Ascending aorta (tissue), 2 donors: Measurements from ENCODE around the gene FOXN3. TPM values are rescaled to one million over a fixed set of nuclear protein-coding genes. Genes with fewer than 3 reads are reported as not detected.

Source experiments
- DNase-seq, 2 donors: peaks; one replicate each; pipeline ENCODE4 v3.0.0-alpha.2; 2019; ENCODE audit warnings: low spot score in 2 of 2
- H3K27ac ChIP-seq, 2 donors: fragments of 200-600 bp; sonication (generic); one replicate each; pipeline ENCODE4 v1.5.1; 2016 to 2017; ENCODE audit warnings: mild to moderate bottlenecking in 1 of 2
- H3K27me3 ChIP-seq: fragments of 200-600 bp; sonication (generic); one replicate; pipeline ENCODE4 v1.5.1; 2017
- H3K36me3 ChIP-seq, 2 donors: fragments of 200-600 bp; sonication (generic); one replicate each; pipeline ENCODE4 v1.5.1; 2016
- H3K4me1 ChIP-seq, 2 donors: fragments of 200-600 bp; sonication (generic); one replicate each; pipeline ENCODE4 v1.5.1; 2016 to 2017; ENCODE audit warnings: mild to moderate bottlenecking in 1 of 2
- H3K4me3 ChIP-seq, 2 donors: fragments of 200-600 bp; sonication (generic); one replicate each; pipeline ENCODE4 v1.5.1; 2016 to 2017; ENCODE audit warnings: mild to moderate bottlenecking in 1 of 2
- H3K9me3 ChIP-seq, 2 donors: fragments of 200-600 bp; sonication (generic); one replicate each; pipeline ENCODE4 v1.5.1; 2016
- intact Hi-C: fragments of 100-400 bp; cut with DNase I; formaldehyde crosslinking; loops from one replicate; pipeline ENCODE4 v1.15.1; 2023
- total RNA-seq: library from RNA; depleted of rRNA; stranded (reverse); fragments of >200 nt; gene quantifications from one replicate; pipeline ENCODE4 v1.1.0, GENCODE V29; 2016
- TF ChIP-seq, protein P1 (sequence below), 3 experiments: fragments of 200-600 bp in 2 of 3; fragments of 450-650 bp in 1 of 3; sonication (generic) in 2 of 3; IDR thresholded peaks; one replicate each; pipeline ENCODE4 v1.5.1; 2016 to 2019; ENCODE audit warnings: antibody characterized with exemption in 3 of 3, mild to moderate bottlenecking in 1 of 3, moderate library complexity in 1 of 3

Gene FOXN3
- total RNA-seq, 1 donor from 2014 or later = 96.3 TPM

DNA sequence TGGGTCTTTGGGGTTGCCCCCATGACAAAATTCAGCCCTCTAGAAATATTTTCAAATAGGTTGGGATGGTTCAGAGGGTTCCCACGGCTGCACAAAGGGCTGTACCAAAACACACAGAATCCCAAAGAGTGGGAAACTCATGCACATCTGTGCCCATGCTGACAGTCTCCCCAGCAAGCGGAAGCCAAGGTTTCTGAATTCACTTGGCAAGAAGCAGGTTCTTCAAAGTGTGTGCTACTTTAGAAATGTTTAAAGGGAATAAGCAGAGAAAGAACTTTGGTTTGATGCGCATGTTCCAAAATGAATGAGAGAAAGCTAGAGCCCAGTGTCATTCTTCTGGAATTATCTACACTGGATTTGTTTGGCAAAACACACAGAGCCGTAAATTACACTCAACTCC, 46.7 kb downstream of the FOXN3 start:
- Histone ChIP-seq H3K9me3 (no peaks in the 10 kb centered on the region), H3K4me3 (no peak overlapping the region), H3K27ac (no peak overlapping the region), H3K4me1 (peaks cover 0 to 47% of the 10 kb centered on the region in 2 donors), H3K36me3 (no peaks in the 10 kb centered on the region), H3K27me3 (no peaks in the 10 kb centered on the region)
- intact Hi-C loops = no loop called here
- DNase-seq = peak in 1 of 2 donors; percentile 30
- TF ChIP-seq, protein P1, sequence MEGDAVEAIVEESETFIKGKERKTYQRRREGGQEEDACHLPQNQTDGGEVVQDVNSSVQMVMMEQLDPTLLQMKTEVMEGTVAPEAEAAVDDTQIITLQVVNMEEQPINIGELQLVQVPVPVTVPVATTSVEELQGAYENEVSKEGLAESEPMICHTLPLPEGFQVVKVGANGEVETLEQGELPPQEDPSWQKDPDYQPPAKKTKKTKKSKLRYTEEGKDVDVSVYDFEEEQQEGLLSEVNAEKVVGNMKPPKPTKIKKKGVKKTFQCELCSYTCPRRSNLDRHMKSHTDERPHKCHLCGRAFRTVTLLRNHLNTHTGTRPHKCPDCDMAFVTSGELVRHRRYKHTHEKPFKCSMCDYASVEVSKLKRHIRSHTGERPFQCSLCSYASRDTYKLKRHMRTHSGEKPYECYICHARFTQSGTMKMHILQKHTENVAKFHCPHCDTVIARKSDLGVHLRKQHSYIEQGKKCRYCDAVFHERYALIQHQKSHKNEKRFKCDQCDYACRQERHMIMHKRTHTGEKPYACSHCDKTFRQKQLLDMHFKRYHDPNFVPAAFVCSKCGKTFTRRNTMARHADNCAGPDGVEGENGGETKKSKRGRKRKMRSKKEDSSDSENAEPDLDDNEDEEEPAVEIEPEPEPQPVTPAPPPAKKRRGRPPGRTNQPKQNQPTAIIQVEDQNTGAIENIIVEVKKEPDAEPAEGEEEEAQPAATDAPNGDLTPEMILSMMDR (IDR thresholded peaks at IDR 0.05) = no peak

DNA sequence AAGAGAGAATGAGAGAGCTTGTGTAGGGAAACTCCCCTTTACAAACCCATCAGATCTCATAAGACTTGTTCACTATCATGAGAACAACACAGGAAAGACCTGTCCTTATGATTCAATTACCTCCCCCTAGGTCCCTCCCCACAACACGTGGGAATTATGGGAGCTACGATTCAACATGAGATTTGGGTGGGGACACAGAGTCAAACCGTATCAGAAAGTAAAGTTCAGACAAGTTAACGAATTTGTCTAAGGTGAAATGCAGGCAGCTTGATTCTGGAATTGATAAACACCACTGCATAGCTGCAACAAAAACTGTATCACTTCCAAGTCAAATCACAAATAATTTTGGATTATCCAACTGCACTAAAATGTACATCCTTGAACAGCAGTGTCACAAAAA, 47.4 kb downstream of the FOXN3 start:
- Histone ChIP-seq H3K27me3 (no peaks in the 10 kb centered on the region), H3K4me3 (no peak overlapping the region), H3K4me1 (peaks cover 0 to 54% of the 10 kb centered on the region in 2 donors), H3K27ac (no peak overlapping the region), H3K9me3 (no peaks in the 10 kb centered on the region), H3K36me3 (no peaks in the 10 kb centered on the region)
- DNase-seq = peak in 1 of 2 donors; percentile 27
- TF ChIP-seq, protein P1 (IDR thresholded peaks at IDR 0.05) = no peak
- intact Hi-C loops = no loop called here

DNA sequence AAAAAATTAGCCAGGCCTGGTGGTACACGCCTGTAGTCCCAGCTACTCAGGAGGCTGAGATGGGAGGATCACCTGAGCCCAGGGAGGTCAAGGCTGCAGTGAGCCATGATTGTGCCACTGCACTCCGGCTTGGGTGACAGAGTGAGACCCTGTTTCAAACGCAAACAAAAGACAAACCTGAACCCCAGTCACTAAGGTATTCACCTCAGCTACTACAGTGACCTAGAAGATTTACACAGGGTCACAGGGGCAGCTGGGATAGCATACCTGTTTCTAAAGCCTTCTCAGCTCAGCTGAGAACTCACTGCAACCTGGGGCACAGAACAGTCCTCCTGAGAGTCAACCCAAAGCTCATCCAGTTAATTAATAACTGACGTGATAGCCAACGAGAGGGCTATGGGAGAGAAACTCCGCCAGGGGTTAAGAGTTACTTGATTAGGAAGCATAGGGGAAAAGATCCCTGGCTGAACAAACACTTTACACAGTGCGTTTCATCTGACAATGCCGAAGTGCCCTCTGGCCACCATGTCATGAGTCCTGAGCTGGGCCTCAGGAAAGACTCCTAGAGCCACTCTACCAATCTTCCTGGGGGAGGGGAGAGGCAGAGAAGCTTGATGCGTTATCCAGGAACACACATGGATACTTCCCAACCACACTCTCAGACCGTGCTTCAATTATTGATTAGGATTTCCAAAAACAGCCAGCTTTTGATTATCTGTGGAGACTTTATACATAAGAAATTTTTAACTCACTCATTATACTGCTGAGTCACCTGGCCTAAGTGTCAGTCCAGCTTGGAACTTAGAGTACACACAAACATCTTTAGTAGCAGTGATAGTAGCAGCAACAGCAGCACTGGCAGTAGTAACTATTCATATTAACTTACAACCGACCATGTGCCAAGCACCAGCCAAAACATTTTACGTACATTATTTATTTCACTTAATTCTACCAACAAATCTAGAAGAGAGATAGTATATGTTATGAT, 48.2 kb downstream of the FOXN3 start:
- no peaks in the 10 kb centered on the region for H3K36me3 ChIP-seq
- H3K27ac ChIP-seq = peak overlapping the region in 1 of 2 donors; percentile 49
- no peaks in the 10 kb centered on the region for H3K9me3 ChIP-seq
- intact Hi-C loops = no loop called here
- no peak overlapping the region for H3K4me3 ChIP-seq
- DNase-seq = no peak
- peaks cover 5 to 56% of the 10 kb centered on the region in 2 donors for H3K4me1 ChIP-seq
- TF ChIP-seq, protein P1 (IDR thresholded peaks at IDR 0.05) = no peak
- no peaks in the 10 kb centered on the region for H3K27me3 ChIP-seq

DNA sequence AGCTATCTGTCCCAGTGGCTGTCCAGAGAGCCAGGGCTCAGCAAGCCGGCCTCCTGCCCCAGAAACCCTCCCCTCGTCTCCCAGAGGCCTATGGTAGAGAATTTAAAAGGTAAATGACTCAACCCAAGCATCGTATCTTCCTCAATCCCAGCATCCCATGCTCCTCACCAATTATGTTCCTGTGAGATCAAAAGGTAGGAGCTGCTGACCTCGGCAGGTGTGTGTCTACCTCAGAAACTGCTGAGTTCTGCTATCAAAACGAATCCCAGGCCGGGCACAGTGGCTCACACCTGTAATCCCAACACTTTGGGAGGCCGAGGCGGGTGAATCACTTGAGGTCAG, 49.3 kb downstream of the FOXN3 start:
- peak overlapping the region; percentile 25 to 49 for H3K27ac ChIP-seq
- no peaks in the 10 kb centered on the region for H3K27me3 ChIP-seq
- TF ChIP-seq, protein P1 (IDR thresholded peaks at IDR 0.05) = no peak
- H3K4me3 ChIP-seq = peak overlapping the region in 1 of 2 donors; percentile 53
- H3K4me1 ChIP-seq = peaks cover 5 to 58% of the 10 kb centered on the region in 2 donors
- no peaks in the 10 kb centered on the region for H3K9me3 ChIP-seq
- H3K36me3 ChIP-seq = no peaks in the 10 kb centered on the region
- no peak for DNase-seq
- intact Hi-C loops = no loop called here

DNA sequence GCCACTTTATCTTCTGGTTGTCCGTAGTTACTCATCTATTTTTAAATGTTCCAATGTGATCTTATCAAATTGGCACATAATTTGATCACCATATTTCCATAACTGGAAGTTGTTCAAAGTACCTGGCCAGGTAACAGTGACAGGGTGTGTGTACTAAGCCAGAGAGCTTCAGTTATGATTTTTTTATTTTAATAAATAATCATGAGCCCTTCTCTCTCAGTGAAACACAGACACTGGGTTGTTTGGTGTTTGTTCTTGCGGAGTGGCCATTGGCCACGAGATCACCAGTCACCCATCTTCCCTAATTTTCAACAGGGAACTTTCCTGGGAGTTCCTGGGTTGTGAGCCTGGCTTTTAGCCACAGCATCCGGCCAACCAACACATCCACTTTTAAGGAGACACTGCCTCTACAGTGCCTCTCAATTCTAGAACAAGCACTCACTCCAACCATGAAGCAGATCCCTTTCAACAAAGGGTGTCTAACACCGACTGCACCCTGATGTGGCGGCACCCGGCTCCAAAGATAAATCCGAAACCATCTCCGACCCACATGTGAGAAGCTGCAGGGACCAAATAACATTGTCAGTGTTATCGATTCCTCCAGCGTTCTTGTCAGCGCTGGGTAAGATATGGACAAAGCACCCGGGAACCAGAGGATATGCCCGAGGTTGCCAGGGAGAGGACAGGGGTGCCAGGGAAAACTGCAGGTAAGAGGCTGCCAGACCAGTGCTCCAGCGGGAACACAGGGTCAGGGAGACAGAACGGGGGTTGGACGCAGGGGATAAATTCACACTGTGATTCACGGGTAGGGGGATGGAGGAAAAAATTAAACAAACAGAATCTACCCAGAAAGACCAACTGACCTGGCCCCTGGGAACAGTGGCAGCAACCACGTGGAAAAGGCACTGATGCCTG, 49.9 kb downstream of the FOXN3 start:
- Histone ChIP-seq H3K4me1 (peaks cover 5 to 54% of the 10 kb centered on the region in 2 donors), H3K4me3 (peak overlapping the region; percentile 22 to 53), H3K36me3 (no peaks in the 10 kb centered on the region), H3K27me3 (no peaks in the 10 kb centered on the region), H3K9me3 (no peaks in the 10 kb centered on the region), H3K27ac (peak overlapping the region; percentile 25 to 49)
- TF ChIP-seq, protein P1 (IDR thresholded peaks at IDR 0.05) = no peak
- no peak for DNase-seq
- intact Hi-C loops = no loop called here
